Neural progenitor cell (in vitro differentiated cells): ENCODE data around the gene LRP1B.

Source experiments
- EZH2 ChIP-seq: fragments of 200-600 bp; sonication (generic); IDR thresholded peaks from 2 replicates; pipeline ENCODE4 v1.6.1; 2017; ENCODE audit warnings: antibody characterized with exemption, mild to moderate bottlenecking, moderate library complexity
- EZH2phosphoT487 ChIP-seq: fragments of 200-600 bp; sonication (generic); IDR thresholded peaks from 2 replicates; pipeline ENCODE4 v1.6.1; 2017; ENCODE audit warnings: antibody characterized with exemption
- TF ChIP-seq, protein P1 (sequence below): fragments of 200-600 bp; sonication (generic); IDR thresholded peaks from 2 replicates; pipeline ENCODE4 v1.5.1; 2017; ENCODE audit warnings: antibody characterized with exemption, mild to moderate bottlenecking

DNA sequence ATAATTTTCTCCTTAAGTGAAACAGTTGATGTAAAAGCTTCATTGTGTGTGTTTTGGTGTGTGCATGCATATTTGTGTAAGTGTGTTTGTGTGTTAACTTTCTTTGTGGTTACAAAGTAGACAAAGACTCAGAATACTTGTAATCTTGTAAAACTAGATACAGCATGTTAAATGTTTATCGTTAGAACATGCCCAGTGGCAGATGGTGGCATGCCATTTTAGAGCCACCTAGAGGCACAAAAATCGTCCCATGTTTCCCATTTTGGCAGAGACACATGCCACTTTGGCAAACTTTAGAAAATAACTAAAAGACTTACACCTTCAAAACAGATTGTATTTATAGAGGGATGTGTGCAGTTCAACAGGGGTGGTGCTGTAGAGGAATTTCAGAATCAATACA lies 224.1 kb downstream of the LRP1B start:
- TF ChIP-seq EZH2 (no peak), EZH2phosphoT487 (no peak)
- TF ChIP-seq, protein P1, sequence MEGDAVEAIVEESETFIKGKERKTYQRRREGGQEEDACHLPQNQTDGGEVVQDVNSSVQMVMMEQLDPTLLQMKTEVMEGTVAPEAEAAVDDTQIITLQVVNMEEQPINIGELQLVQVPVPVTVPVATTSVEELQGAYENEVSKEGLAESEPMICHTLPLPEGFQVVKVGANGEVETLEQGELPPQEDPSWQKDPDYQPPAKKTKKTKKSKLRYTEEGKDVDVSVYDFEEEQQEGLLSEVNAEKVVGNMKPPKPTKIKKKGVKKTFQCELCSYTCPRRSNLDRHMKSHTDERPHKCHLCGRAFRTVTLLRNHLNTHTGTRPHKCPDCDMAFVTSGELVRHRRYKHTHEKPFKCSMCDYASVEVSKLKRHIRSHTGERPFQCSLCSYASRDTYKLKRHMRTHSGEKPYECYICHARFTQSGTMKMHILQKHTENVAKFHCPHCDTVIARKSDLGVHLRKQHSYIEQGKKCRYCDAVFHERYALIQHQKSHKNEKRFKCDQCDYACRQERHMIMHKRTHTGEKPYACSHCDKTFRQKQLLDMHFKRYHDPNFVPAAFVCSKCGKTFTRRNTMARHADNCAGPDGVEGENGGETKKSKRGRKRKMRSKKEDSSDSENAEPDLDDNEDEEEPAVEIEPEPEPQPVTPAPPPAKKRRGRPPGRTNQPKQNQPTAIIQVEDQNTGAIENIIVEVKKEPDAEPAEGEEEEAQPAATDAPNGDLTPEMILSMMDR = no peak
